Thyroid gland (tissue), 4 donors: ENCODE measurements around the gene NFYB. TPM values are rescaled to one million over a fixed set of nuclear protein-coding genes. Genes with fewer than 3 reads are reported as not detected.
A peak's percentile ranks its signal among the peaks of the same experiment; 100 is the strongest.

ENCODE experiments used
- DNase-seq, 2 donors: peaks; one replicate each; pipeline ENCODE4 v3.0.0-alpha.2; 2019
- H3K27ac ChIP-seq, 3 donors: fragments of 200-600 bp; sonication (generic); 1 replicate in 2 of 3; 2 replicates in 1 of 3; pipeline ENCODE4 v1.5.1; 2016 to 2019; ENCODE audit warnings: mild to moderate bottlenecking in 1 of 3, moderate library complexity in 1 of 3
- H3K27me3 ChIP-seq: fragments of 200-600 bp; sonication (generic); one replicate; pipeline ENCODE4 v1.5.1; 2019
- H3K36me3 ChIP-seq, 2 donors: fragments of 200-600 bp; sonication (generic); one replicate each; pipeline ENCODE4 v1.5.1; 2016 to 2019
- H3K4me1 ChIP-seq, 2 donors: fragments of 200-600 bp; sonication (generic); one replicate each; pipeline ENCODE4 v1.5.1; 2017 to 2019
- H3K4me3 ChIP-seq, 3 donors: fragments of 200-600 bp; sonication (generic); replicated peaks in 1 of 3; 1 replicate in 2 of 3; 2 replicates in 1 of 3; pipeline ENCODE4 v1.5.1; 2016; ENCODE audit warnings: mild to moderate bottlenecking in 1 of 3
- H3K9me3 ChIP-seq: fragments of 200-600 bp; sonication (generic); one replicate; pipeline ENCODE4 v1.5.1; 2017
- CTCF ChIP-seq, 6 experiments: fragments of 200-600 bp in 3 of 6; fragments of 450-650 bp in 3 of 6; sonication (generic) in 3 of 6; IDR thresholded peaks; one replicate each; pipeline ENCODE4 v1.5.1; 2016 to 2019; ENCODE audit warnings: antibody characterized with exemption in 6 of 6, mild to moderate bottlenecking in 2 of 6, inconsistent platforms in 1 of 6, moderate library complexity in 1 of 6
- POLR2A ChIP-seq, 2 donors: fragments of 450-650 bp; IDR thresholded peaks; one replicate each; pipeline ENCODE4 v1.6.1; 2017; ENCODE audit warnings: antibody characterized with exemption in 2 of 2, mild to moderate bottlenecking in 2 of 2, moderate library complexity in 1 of 2
- WGBS, 2 donors: methylation state at CpG; one replicate each; pipeline ENCODE4 v1.1.5; 2017; 5-methylcytosine and 5-hydroxymethylcytosine counted together
- intact Hi-C: fragments of 100-400 bp; cut with DNase I; formaldehyde crosslinking; loops from one replicate; pipeline ENCODE4 v1.15.1; 2023
- total RNA-seq, 4 donors: library from RNA; depleted of rRNA; stranded (reverse); fragments of >200 nt; gene quantifications; one replicate each; pipeline ENCODE4 v1.2.3, GENCODE V29; 2016

Gene NFYB
- total RNA-seq, 4 donors from 2014 or later, result 24.7 to 53.1 (median 37.1) TPM

- H3K9me3 ChIP-seq, result no peaks in the 10 kb centered on the region
- no peaks in the 10 kb centered on the region for H3K36me3 ChIP-seq
- intact Hi-C loops, result no loop called here
- peak overlapping the region; percentile 47 to 80 (median 70) for H3K4me3 ChIP-seq
- no peaks in the 10 kb centered on the region for H3K27me3 ChIP-seq
- 1 to 2% methylated on average over 14 to 24 of the region's 78 CpGs for WGBS, 2 donors
- peaks cover 15 to 26% of the 10 kb centered on the region in 2 donors for H3K4me1 ChIP-seq
- DNase-seq, result peak; percentile 18 to 25
- H3K27ac ChIP-seq, result peak overlapping the region; percentile 42 to 80 (median 79)
- no peak for TF ChIP-seq POLR2A (IDR thresholded peaks at IDR 0.05)
- no peak for TF ChIP-seq CTCF (IDR thresholded peaks at IDR 0.05)
These were observed 759 bp downstream of the NFYB start for GRCh38 chr12:104137001-104137901.

GRCh38 chr12:104136577-104136976 is 1.4 kb downstream of the NFYB start:
- intact Hi-C loops, result no loop called here

GRCh38 chr12:104134882-104135281 is 3.1 kb downstream of the NFYB start:
- H3K4me1 ChIP-seq, result peaks cover 18 to 39% of the 10 kb centered on the region in 2 donors
- no peak overlapping the region for H3K4me3 ChIP-seq
- TF ChIP-seq CTCF (IDR thresholded peaks at IDR 0.05) (no peak), POLR2A (IDR thresholded peaks at IDR 0.05) (no peak)
- no peaks in the 10 kb centered on the region for H3K36me3 ChIP-seq
- H3K9me3 ChIP-seq, result no peaks in the 10 kb centered on the region
- WGBS, 2 donors, result 97 to 100% methylated on average over 1 of the region's 1 CpG
- no peak for DNase-seq
- intact Hi-C loops, result no loop called here
- H3K27me3 ChIP-seq, result no peaks in the 10 kb centered on the region
- H3K27ac ChIP-seq, result no peak overlapping the region

More at GRCh38 chr12:104136577-104136976, 1.4 kb downstream of the NFYB start:
- Histone ChIP-seq H3K4me3 (peak overlapping the region in 2 of 3 donors; percentile 47 to 70), H3K36me3 (no peaks in the 10 kb centered on the region), H3K27me3 (no peaks in the 10 kb centered on the region), H3K4me1 (peaks cover 18 to 30% of the 10 kb centered on the region in 2 donors), H3K9me3 (no peaks in the 10 kb centered on the region), H3K27ac (peak overlapping the region in 1 of 3 donors; percentile 79)
- DNase-seq, result no peak
- TF ChIP-seq POLR2A (IDR thresholded peaks at IDR 0.05) (no peak), CTCF (IDR thresholded peaks at IDR 0.05) (no peak)

- Histone ChIP-seq H3K36me3 (no peaks in the 10 kb centered on the region), H3K27ac (no peak overlapping the region), H3K9me3 (no peaks in the 10 kb centered on the region), H3K4me3 (no peak overlapping the region), H3K4me1 (peaks cover 18 to 43% of the 10 kb centered on the region in 2 donors), H3K27me3 (no peaks in the 10 kb centered on the region)
- no peak for DNase-seq
- intact Hi-C loops, result no loop called here
- 98 to 100% methylated on average over 1 of the region's 1 CpG for WGBS, 2 donors
- TF ChIP-seq POLR2A (IDR thresholded peaks at IDR 0.05) (no peak), CTCF (IDR thresholded peaks at IDR 0.05) (no peak)
These were observed 4.1 kb downstream of the NFYB start for GRCh38 chr12:104133866-104134265.

GRCh38 chr12:104133321-104133720 is 4.7 kb downstream of the NFYB start:
- no peaks in the 10 kb centered on the region for H3K9me3 ChIP-seq
- no peak overlapping the region for H3K27ac ChIP-seq
- H3K4me1 ChIP-seq, result peaks cover 18 to 37% of the 10 kb centered on the region in 2 donors
- no peak overlapping the region for H3K4me3 ChIP-seq
- WGBS, 2 donors, result 90 to 94% methylated on average over 5 of the region's 5 CpGs
- no peak for DNase-seq
- TF ChIP-seq POLR2A (IDR thresholded peaks at IDR 0.05), result no peak
- TF ChIP-seq CTCF (IDR thresholded peaks at IDR 0.05), result no peak
- intact Hi-C loops, result no loop called here
- no peaks in the 10 kb centered on the region for H3K27me3 ChIP-seq
- H3K36me3 ChIP-seq, result no peaks in the 10 kb centered on the region
